DMS 273 treated with DMSO at 0.1 percent for 48 hours (cell line): ENCODE results near the gene PRPF6.

Experiments
- DNase-seq: peaks from one replicate; lab custom pipeline; 2025; lab: John Stamatoyannopoulos, UW

PRPF6 gene

GRCh38 chr20:64064145-64064698 is 83.3 kb downstream of the PRPF6 start:
- no peak for DNase-seq

GRCh38 chr20:64065062-64065973 is 84.4 kb downstream of the PRPF6 start:
- DNase-seq, result no peak

GRCh38 chr20:64065974-64066343 is 85.0 kb downstream of the PRPF6 start:
- DNase-seq, result no peak

- no peak for DNase-seq
Measured at GRCh38 chr20:64067005-64067632, 86.2 kb downstream of the PRPF6 start.

- no peak for DNase-seq
Measured at GRCh38 chr20:64067733-64068307, 86.9 kb downstream of the PRPF6 start.

- DNase-seq, result no peak
Measured at GRCh38 chr20:64068386-64069208, 87.7 kb downstream of the PRPF6 start.

- no peak for DNase-seq
Measured at GRCh38 chr20:64069209-64069613, 88.3 kb downstream of the PRPF6 start.

- DNase-seq, result no peak
Measured at GRCh38 chr20:64069614-64070243, 88.8 kb downstream of the PRPF6 start.

- no peak for DNase-seq
Measured at GRCh38 chr20:64070244-64070993, 89.5 kb downstream of the PRPF6 start.

- no peak for DNase-seq
Measured at GRCh38 chr20:64071341-64072332, 90.7 kb downstream of the PRPF6 start.

- DNase-seq, result no peak
Measured at GRCh38 chr20:64072498-64073063, 91.6 kb downstream of the PRPF6 start.

GRCh38 chr20:64073476-64074183 is 92.7 kb downstream of the PRPF6 start:
- no peak for DNase-seq

- DNase-seq, result no peak
Measured at GRCh38 chr20:64074184-64074789, 93.4 kb downstream of the PRPF6 start.

GRCh38 chr20:64074963-64075362 is 94.0 kb downstream of the PRPF6 start:
- no peak for DNase-seq

GRCh38 chr20:64075556-64075955 is 94.6 kb downstream of the PRPF6 start:
- no peak for DNase-seq

- DNase-seq, result no peak
Measured at GRCh38 chr20:64076061-64076997, 95.4 kb downstream of the PRPF6 start.

GRCh38 chr20:64077094-64077493 is 96.2 kb downstream of the PRPF6 start:
- no peak for DNase-seq
